ENCODE results near the gene GATC.

GRCh38 chr12:120447992-120448391 is 1.7 kb downstream of the GATC start:
- TF ChIP-seq POLR2AphosphoS5 (IDR thresholded peaks at IDR 0.05) (no peak), POLR2A (IDR thresholded peaks at IDR 0.05) (no peak), EP300 (IDR thresholded peaks at IDR 0.05) (no peak), CTCF (IDR thresholded peaks at IDR 0.05) (no peak)
